Thoracic aorta (tissue), 2 donors: Measurements from ENCODE around the gene PTPA. TPM values are rescaled to one million over a fixed set of nuclear protein-coding genes. Genes with fewer than 3 reads are reported as not detected.

ENCODE experiments used
- ATAC-seq: fragments of 150-250 bp; one replicate; pipeline ENCODE4 v1.8.0; 2017; ENCODE audit warnings: low read depth; ENCODE audit not compliant: insufficient number of reproducible peaks, low FRiP score
- DNase-seq: peaks from one replicate; pipeline ENCODE4 v3.0.0-alpha.2; 2020; ENCODE audit warnings: low spot score
- H3K27ac ChIP-seq, 2 donors: fragments of 200-600 bp; sonication (generic); 1 replicate in 1 of 2; 2 replicates in 1 of 2; pipeline ENCODE4 v1.5.1; 2016; ENCODE audit warnings: mild to moderate bottlenecking in 2 of 2, moderate library complexity in 2 of 2
- H3K27me3 ChIP-seq: fragments of 200-600 bp; sonication (generic); replicated peaks from 2 replicates; pipeline ENCODE4 v1.6.0; 2016; ENCODE audit warnings: mild to moderate bottlenecking; ENCODE audit not compliant: insufficient read depth
- H3K36me3 ChIP-seq: fragments of 200-600 bp; sonication (generic); one replicate; pipeline ENCODE4 v1.5.1; 2016
- H3K4me1 ChIP-seq, 2 donors: fragments of 200-600 bp; sonication (generic); 1 replicate in 1 of 2; 2 replicates in 1 of 2; pipeline versions ENCODE4 v1.5.1 to v1.6.0; 2016; ENCODE audit warnings: low read depth in 2 of 2, mild to moderate bottlenecking in 1 of 2; ENCODE audit not compliant: control insufficient read depth in 1 of 2
- H3K4me3 ChIP-seq: fragments of 200-600 bp; sonication (generic); 2 replicates; pipeline ENCODE4 v1.5.1; 2016; ENCODE audit warnings: mild to moderate bottlenecking
- H3K9me3 ChIP-seq: fragments of 200-600 bp; sonication (generic); 2 replicates; pipeline ENCODE4 v1.5.1; 2016
- total RNA-seq, 2 donors: library from RNA; depleted of rRNA; stranded (reverse); fragments of >200 nt; gene quantifications; one replicate each; pipeline versions ENCODE4 v1.1.0 to v1.2.3, GENCODE V29; 2016
- TF ChIP-seq, protein P1 (sequence below): fragments of 200-600 bp; sonication (generic); IDR thresholded peaks from one replicate; pipeline ENCODE4 v1.5.1; 2019; ENCODE audit warnings: antibody characterized with exemption

PTPA gene
- total RNA-seq: 10 to 100 TPM; 72.2 to 93.3 TPM

DNA sequence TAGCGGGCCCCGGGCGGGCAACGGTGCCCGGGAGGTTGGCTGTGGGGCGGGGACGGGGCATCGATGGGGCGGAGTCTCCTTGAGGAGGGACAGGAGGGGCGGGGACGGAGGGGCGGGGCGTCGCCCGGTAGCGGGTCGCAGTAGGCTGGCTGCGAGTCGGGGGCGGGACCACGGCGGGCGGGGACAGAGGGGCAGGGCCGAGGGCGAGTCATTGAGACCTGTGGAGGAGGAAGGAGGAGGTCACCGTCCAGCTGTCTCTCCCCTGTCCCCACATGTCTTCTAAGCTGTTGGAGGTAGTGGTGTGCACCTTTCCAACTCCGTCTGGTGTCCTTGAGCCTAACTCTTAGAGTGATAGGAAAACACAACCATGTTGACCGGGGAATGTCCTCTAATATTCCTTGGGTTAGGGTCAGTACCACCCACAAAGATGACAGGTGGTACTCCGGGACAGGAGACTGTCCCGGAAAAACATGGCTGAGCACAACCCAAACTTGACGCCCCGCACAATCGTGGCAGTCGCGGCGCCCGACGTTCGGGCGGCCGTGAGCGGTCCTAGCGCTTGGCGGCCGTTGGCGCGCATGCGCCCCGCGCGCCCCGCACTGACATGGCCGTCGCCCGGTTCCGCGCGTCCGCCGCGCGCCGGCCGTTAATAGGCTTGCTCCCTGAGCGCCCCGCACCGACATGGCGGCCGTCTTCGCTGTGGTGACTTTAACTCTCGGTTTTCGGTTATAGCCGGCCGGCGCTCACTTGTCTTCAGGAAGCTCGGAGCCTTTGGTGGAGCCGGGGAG, at the start of gene PTPA, which contains the start of gene CRAT:
TSS of gene PTPA (plus strand) at position 676 of the 788 bp plus-strand sequence. CDS start 186 bp downstream, outside the sequence.
TSS of gene CRAT (minus strand) at position 54 of the 788 bp plus-strand sequence. CDS start 284 bp downstream, outside the sequence.
- peaks cover 16 to 28% of the 10 kb centered on the region in 2 donors for H3K4me1 ChIP-seq
- peak; percentile 91 for DNase-seq
- H3K27ac ChIP-seq: peak within 1 kb of the TSS; percentile 83 to 97
- TF ChIP-seq, protein P1, sequence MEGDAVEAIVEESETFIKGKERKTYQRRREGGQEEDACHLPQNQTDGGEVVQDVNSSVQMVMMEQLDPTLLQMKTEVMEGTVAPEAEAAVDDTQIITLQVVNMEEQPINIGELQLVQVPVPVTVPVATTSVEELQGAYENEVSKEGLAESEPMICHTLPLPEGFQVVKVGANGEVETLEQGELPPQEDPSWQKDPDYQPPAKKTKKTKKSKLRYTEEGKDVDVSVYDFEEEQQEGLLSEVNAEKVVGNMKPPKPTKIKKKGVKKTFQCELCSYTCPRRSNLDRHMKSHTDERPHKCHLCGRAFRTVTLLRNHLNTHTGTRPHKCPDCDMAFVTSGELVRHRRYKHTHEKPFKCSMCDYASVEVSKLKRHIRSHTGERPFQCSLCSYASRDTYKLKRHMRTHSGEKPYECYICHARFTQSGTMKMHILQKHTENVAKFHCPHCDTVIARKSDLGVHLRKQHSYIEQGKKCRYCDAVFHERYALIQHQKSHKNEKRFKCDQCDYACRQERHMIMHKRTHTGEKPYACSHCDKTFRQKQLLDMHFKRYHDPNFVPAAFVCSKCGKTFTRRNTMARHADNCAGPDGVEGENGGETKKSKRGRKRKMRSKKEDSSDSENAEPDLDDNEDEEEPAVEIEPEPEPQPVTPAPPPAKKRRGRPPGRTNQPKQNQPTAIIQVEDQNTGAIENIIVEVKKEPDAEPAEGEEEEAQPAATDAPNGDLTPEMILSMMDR: no peak
- ATAC-seq: peak; percentile 90
- peak within 1 kb of the TSS; percentile 98 for H3K4me3 ChIP-seq
- no peaks in the 10 kb centered on the region for H3K9me3 ChIP-seq
- H3K36me3 ChIP-seq: peaks cover 12% of the 10 kb centered on the region
- H3K27me3 ChIP-seq: no peaks in the 10 kb centered on the region

DNA sequence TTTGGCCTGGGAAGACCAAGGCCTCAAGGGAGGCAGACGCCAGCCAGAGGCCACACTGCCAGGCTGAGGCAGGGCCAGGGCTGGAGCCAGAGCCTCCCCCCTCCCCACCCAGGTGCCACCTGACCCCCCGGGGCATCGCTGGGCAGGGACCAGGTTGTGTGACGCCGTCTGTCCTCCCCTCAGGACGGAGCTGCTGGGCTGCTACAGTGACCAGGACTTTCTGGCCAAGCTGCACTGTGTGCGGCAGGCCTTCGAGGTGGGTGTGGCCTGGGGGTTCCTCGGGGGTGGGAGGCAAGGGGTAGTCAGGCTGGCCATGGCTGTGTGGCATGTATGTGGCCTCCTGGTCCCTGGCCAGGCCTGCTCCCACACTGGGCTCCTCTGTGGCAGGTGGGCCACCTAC, 48.2 kb upstream of the PTPA start:
- Histone ChIP-seq H3K9me3 (no peaks in the 10 kb centered on the region), H3K27ac (no peak overlapping the region), H3K4me1 (no peaks in the 10 kb centered on the region), H3K27me3 (no peaks in the 10 kb centered on the region), H3K36me3 (peaks cover 46% of the 10 kb centered on the region), H3K4me3 (no peak overlapping the region)
- TF ChIP-seq, protein P1: no peak
- ATAC-seq (no peak), DNase-seq (no peak)

DNA sequence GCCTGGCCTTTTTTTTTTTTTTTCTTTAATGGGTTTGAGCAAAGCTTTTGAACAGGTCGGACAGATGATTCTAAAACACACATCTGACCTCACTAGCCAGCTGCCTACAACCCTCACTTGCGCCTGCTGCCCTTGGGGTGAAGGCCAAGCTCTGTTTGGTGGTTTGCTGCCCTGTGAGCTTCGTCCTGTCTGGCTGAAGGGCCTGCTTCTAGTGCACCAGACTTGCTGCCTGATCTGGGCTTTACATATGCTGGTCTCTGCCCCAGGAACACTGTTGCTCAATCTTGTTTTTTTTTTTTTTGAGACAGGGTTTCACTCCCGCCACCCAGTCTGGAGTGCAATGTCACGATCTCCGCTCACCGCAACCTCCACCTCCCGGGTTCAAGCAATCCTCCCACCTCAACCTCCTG, 46.7 kb upstream of the PTPA start:
- Histone ChIP-seq H3K36me3 (peaks cover 38% of the 10 kb centered on the region), H3K9me3 (no peaks in the 10 kb centered on the region), H3K4me3 (no peak overlapping the region), H3K27me3 (no peaks in the 10 kb centered on the region), H3K27ac (no peak overlapping the region), H3K4me1 (no peaks in the 10 kb centered on the region)
- DNase-seq (no peak), ATAC-seq (no peak)
- TF ChIP-seq, protein P1: no peak

DNA sequence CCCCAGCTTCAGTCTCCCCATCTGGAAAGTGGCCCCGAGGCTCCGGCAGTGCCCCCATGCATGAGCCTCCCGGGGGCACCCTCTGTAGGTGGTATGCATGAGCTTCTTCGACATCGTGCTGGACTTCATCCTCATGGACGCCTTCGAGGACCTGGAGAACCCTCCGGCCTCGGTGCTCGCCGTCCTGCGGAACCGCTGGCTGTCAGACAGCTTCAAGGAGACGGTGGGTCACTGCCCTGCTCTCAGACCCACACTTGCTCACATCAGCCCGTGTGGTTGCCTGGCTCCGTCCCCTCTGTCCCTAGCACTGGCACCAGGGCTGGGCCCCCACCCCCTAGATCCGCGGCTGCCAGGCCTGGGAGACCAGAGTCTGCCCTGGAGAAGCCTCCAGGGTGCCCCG, 43.1 kb upstream of the PTPA start:
- ATAC-seq (no peak), DNase-seq (no peak)
- no peak overlapping the region for H3K4me3 ChIP-seq
- H3K9me3 ChIP-seq: no peaks in the 10 kb centered on the region
- H3K27ac ChIP-seq: no peak overlapping the region
- peaks cover 17% of the 10 kb centered on the region for H3K36me3 ChIP-seq
- no peaks in the 10 kb centered on the region for H3K27me3 ChIP-seq
- H3K4me1 ChIP-seq: no peaks in the 10 kb centered on the region
- TF ChIP-seq, protein P1: no peak

DNA sequence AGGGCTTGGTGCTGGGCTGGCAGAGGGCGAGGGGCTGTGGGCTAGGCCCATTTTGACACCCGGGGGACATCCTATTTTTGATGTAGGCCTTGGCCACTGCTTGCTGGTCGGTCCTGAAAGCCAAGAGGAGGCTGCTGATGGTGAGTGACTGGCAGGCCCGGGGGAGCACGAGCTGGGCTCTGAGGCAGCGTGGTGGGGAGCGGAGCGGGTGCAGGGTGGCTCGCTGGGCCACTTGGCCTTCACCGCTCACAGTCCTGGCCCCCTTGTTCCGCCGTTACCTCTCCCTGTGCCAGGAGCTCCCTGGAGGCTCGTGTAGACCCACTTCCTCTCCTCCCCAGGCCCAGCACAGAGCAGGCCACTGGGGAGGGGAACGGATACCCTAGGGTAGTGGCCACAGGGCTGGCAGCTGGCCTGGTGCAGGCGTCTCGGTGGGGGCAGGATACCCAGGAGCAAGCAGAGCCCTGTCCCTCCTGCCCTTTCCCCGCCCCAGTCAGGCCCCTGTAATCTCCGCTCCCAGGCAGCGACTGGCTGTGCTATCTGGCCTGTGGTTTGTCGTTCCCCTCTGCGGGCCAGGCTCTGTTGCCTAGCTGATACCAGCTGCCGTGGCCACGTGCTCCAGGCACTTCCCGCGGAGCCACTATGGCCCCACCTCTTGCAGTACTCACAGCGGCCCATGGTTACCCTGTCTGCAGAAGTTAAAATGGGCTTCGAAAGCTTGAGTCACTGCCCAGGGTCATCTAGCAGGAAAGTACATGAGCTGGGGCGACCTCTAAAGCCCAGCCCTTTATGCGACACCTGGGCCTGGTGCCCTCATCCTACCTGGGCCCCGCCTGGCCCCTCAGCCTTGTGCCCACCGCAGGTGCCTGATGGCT, 42.0 kb upstream of the PTPA start:
- Histone ChIP-seq H3K4me1 (no peaks in the 10 kb centered on the region), H3K27ac (no peak overlapping the region), H3K27me3 (no peaks in the 10 kb centered on the region), H3K36me3 (peaks cover 14% of the 10 kb centered on the region), H3K9me3 (no peaks in the 10 kb centered on the region), H3K4me3 (no peak overlapping the region)
- DNase-seq (no peak), ATAC-seq (no peak)
- TF ChIP-seq, protein P1: no peak
